ENCODE data around the gene REX1BD. TPM values are rescaled to one million over a fixed set of nuclear protein-coding genes. Genes with fewer than 3 reads are reported as not detected.

Gene REX1BD
- total and polyA plus RNA-seq, 2 of the 13 experiments (the other 11 are each of a cell fraction or from before 2014, with no cell fraction given), result 7.5 to 25.4 TPM

DNA sequence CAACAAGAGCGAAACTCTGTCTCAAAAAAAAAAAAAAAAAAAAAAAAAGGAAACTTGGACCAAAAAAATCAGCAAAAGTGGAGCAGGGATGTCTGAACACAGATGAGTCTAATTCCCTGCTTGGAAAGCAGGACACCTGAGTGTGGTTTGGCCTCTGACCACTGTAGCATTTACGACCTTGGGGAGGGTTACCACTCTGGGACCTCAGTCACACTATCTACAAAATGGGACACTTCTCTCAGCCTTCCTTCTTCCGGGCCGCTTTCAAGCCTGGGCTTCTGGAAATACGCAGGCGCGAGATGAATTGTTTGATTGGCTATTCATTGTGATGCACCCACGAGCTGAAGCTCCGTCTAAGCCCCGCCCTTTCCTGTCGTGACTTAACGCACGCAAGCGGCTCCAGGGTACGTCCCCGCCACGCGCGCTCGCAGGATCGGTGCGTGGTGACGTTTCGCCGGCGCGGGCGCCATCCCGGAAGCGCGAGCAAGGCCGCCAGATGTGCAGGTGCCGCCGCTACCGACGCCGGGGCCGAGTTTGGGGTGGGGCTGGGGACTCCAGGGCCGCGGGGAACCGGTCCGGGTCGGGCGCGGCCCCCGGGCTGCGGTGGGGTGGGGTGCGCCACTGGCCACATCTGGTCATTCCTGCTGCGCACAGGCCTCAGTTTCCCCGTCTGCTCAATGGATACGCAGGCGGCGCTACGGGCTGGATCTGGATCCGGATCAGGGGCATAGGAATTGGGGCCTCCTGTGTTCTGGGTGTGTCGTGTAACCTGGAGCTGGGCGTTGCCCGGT lies 31.0 kb upstream of the REX1BD start, which contains the start of gene KXD1 (continued):
- TF ChIP-seq, protein P1, sequence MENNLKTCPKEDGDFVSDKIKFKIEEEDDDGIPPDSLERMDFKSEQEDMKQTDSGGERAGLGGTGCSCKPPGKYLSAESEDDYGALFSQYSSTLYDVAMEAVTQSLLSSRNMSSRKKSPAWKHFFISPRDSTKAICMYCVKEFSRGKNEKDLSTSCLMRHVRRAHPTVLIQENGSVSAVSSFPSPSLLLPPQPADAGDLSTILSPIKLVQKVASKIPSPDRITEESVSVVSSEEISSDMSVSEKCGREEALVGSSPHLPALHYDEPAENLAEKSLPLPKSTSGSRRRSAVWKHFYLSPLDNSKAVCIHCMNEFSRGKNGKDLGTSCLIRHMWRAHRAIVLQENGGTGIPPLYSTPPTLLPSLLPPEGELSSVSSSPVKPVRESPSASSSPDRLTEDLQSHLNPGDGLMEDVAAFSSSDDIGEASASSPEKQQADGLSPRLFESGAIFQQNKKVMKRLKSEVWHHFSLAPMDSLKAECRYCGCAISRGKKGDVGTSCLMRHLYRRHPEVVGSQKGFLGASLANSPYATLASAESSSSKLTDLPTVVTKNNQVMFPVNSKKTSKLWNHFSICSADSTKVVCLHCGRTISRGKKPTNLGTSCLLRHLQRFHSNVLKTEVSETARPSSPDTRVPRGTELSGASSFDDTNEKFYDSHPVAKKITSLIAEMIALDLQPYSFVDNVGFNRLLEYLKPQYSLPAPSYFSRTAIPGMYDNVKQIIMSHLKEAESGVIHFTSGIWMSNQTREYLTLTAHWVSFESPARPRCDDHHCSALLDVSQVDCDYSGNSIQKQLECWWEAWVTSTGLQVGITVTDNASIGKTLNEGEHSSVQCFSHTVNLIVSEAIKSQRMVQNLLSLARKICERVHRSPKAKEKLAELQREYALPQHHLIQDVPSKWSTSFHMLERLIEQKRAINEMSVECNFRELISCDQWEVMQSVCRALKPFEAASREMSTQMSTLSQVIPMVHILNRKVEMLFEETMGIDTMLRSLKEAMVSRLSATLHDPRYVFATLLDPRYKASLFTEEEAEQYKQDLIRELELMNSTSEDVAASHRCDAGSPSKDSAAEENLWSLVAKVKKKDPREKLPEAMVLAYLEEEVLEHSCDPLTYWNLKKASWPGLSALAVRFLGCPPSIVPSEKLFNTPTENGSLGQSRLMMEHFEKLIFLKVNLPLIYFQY (CRISPR knock-in tag; IDR thresholded peaks at IDR 0.05; ENCODE audit: borderline replicate concordance), result no peak
- TF ChIP-seq ATF7 (IDR thresholded peaks at IDR 0.05) (no peak), ATF7 (CRISPR knock-in tag; IDR thresholded peaks at IDR 0.05) (no peak), CEBPB (IDR thresholded peaks at IDR 0.05; ENCODE audit: borderline replicate concordance, low read depth, low read length) (no peak), ZZZ3 (CRISPR knock-in tag; IDR thresholded peaks at IDR 0.05; ENCODE audit: borderline replicate concordance) (no peak), CHD4 (IDR thresholded peaks at IDR 0.05; ENCODE audit: borderline replicate concordance, low read length) (peak; percentile 95), TGIF2 (CRISPR knock-in tag; IDR thresholded peaks at IDR 0.05) (peak; percentile 41; the same call in 1 of the 2 replicates), RFXANK (CRISPR knock-in tag; IDR thresholded peaks at IDR 0.05) (peak; percentile 48; the same call in 1 of the 2 replicates), POLR2A (IDR thresholded peaks at IDR 0.05; ENCODE audit: insufficient read depth in 1 of 2, low read depth in 2 of 2, low read length in 2 of 2) (peak in 1 of 2 experiments; percentile 62; a peak in 2 of 4 replicates), HDAC1 (CRISPR knock-in tag; IDR thresholded peaks at IDR 0.05) (peak; percentile 94), ZNF569 (CRISPR knock-in tag; IDR thresholded peaks at IDR 0.05; ENCODE audit: borderline replicate concordance) (no peak), ZSCAN20 (CRISPR knock-in tag; IDR thresholded peaks at IDR 0.05; ENCODE audit: borderline replicate concordance) (no peak), AHR (CRISPR knock-in tag; IDR thresholded peaks at IDR 0.05) (no peak), ZSCAN29 (CRISPR knock-in tag; conservative IDR thresholded peaks at IDR 0.05) (no peak), ZNF143 (CRISPR knock-in tag; IDR thresholded peaks at IDR 0.05) (no peak)
- TF ChIP-seq, protein P2, sequence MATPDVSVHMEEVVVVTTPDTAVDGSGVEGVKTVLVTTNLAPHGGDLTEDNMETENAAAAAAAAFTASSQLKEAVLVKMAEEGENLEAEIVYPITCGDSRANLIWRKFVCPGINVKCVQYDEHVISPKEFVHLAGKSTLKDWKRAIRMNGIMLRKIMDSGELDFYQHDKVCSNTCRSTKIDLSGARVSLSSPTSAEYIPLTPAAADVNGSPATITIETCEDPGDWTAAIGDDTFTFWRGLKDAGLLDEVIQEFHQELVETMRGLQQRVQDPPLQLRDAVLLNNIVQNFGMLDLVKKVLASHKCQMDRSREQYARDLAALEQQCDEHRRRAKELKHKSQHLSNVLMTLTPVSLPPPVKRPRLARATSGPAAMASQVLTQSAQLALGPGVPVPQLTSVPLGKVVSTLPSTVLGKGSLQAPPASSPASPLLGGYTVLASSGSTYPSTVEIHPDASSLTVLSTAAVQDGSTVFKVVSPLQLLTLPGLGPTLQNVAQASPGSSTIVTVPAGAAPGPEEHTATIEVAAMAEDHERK (CRISPR knock-in tag; IDR thresholded peaks at IDR 0.05; ENCODE audit: low read depth), result peak; percentile 96
- TF ChIP-seq, protein P3, sequence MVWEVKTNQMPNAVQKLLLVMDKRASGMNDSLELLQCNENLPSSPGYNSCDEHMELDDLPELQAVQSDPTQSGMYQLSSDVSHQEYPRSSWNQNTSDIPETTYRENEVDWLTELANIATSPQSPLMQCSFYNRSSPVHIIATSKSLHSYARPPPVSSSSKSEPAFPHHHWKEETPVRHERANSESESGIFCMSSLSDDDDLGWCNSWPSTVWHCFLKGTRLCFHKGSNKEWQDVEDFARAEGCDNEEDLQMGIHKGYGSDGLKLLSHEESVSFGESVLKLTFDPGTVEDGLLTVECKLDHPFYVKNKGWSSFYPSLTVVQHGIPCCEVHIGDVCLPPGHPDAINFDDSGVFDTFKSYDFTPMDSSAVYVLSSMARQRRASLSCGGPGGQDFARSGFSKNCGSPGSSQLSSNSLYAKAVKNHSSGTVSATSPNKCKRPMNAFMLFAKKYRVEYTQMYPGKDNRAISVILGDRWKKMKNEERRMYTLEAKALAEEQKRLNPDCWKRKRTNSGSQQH (CRISPR knock-in tag; IDR thresholded peaks at IDR 0.05; ENCODE audit: low read depth), result peak; percentile 74; the same call in 1 of the 2 replicates
- TF ChIP-seq, protein P4, sequence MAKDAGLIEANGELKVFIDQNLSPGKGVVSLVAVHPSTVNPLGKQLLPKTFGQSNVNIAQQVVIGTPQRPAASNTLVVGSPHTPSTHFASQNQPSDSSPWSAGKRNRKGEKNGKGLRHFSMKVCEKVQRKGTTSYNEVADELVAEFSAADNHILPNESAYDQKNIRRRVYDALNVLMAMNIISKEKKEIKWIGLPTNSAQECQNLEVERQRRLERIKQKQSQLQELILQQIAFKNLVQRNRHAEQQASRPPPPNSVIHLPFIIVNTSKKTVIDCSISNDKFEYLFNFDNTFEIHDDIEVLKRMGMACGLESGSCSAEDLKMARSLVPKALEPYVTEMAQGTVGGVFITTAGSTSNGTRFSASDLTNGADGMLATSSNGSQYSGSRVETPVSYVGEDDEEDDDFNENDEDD (CRISPR knock-in tag; IDR thresholded peaks at IDR 0.05; ENCODE audit: borderline replicate concordance), result peak; percentile 82; the same call in 1 of the 2 replicates
- TF ChIP-seq, protein P5, sequence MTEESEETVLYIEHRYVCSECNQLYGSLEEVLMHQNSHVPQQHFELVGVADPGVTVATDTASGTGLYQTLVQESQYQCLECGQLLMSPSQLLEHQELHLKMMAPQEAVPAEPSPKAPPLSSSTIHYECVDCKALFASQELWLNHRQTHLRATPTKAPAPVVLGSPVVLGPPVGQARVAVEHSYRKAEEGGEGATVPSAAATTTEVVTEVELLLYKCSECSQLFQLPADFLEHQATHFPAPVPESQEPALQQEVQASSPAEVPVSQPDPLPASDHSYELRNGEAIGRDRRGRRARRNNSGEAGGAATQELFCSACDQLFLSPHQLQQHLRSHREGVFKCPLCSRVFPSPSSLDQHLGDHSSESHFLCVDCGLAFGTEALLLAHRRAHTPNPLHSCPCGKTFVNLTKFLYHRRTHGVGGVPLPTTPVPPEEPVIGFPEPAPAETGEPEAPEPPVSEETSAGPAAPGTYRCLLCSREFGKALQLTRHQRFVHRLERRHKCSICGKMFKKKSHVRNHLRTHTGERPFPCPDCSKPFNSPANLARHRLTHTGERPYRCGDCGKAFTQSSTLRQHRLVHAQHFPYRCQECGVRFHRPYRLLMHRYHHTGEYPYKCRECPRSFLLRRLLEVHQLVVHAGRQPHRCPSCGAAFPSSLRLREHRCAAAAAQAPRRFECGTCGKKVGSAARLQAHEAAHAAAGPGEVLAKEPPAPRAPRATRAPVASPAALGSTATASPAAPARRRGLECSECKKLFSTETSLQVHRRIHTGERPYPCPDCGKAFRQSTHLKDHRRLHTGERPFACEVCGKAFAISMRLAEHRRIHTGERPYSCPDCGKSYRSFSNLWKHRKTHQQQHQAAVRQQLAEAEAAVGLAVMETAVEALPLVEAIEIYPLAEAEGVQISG (CRISPR knock-in tag; IDR thresholded peaks at IDR 0.05), result peak; percentile 74
